RWPE1 (cell line): Measurements from ENCODE around the gene SCML1.

Experiments used
- CTCF ChIA-PET: fragments of 350-600 bp; sonication (Branson Sonifier 250); formaldehyde crosslinking; extraction: SDS; loops from one replicate; lab custom pipeline; 2021; lab: Yijun Ruan, JAX
- POLR2A ChIA-PET: fragments of 400-600 bp; formaldehyde crosslinking; extraction: SDS; loops from one replicate; lab custom pipeline; 2020; ENCODE audit warnings: antibody characterized with exemption; ENCODE audit not compliant: low non-redundant PET; lab: Yijun Ruan, JAX
- DNase-seq: peaks from one replicate; pipeline ENCODE4 v3.0.0; 2012; ENCODE audit warnings: low spot score
- H3K27ac ChIP-seq: fragments of 450-650 bp; 2 replicates; pipeline ENCODE4 v1.5.1; 2017
- CTCF ChIP-seq: fragments of 450-650 bp; conservative IDR thresholded peaks from 2 replicates; pipeline ENCODE4 v1.5.1; 2017; ENCODE audit warnings: low read depth, mild to moderate bottlenecking

Gene SCML1

GRCh38 chrX:17718649-17719165 is 18.6 kb upstream of the SCML1 start:
- H3K27ac ChIP-seq = no peak overlapping the region

GRCh38 chrX:17719711-17720110 is 17.6 kb upstream of the SCML1 start:
- H3K27ac ChIP-seq = no peak overlapping the region
- no peak for TF ChIP-seq CTCF
- no peak for DNase-seq
- CTCF ChIA-PET = interaction anchor here (0.8 kb wide), 1 partner anchor 12 kb away, joined by 5 read pairs; no protein-coding TSS in a partner anchor
- POLR2A ChIA-PET = no interaction called here

More at GRCh38 chrX:17718649-17719165, 18.6 kb upstream of the SCML1 start:
- no peak for DNase-seq
- ChIA-PET POLR2A (no interaction called here), CTCF (no interaction called here)
- no peak for TF ChIP-seq CTCF

- CTCF ChIA-PET = no interaction called here
- POLR2A ChIA-PET = no interaction called here
- no peak for TF ChIP-seq CTCF
- no peak overlapping the region for H3K27ac ChIP-seq
- DNase-seq = no peak
Observed at GRCh38 chrX:17721715-17722114, 15.6 kb upstream of the SCML1 start.

GRCh38 chrX:17725181-17725580 is 12.1 kb upstream of the SCML1 start:
- ChIA-PET POLR2A (no interaction called here), CTCF (no interaction called here)
- no peak overlapping the region for H3K27ac ChIP-seq
- DNase-seq = no peak
- TF ChIP-seq CTCF = no peak

- TF ChIP-seq CTCF = no peak
- no peak overlapping the region for H3K27ac ChIP-seq
- no peak for DNase-seq
- ChIA-PET CTCF (interaction anchor here (0.5 kb wide), 1 partner anchor 12 kb away, joined by 5 read pairs; no protein-coding TSS in a partner anchor), POLR2A (no interaction called here)
Observed at GRCh38 chrX:17732138-17732783, 5.0 kb upstream of the SCML1 start.

- TF ChIP-seq CTCF = no peak
- no peak for DNase-seq
- ChIA-PET CTCF (no interaction called here), POLR2A (no interaction called here)
- H3K27ac ChIP-seq = no peak overlapping the region
Observed at GRCh38 chrX:17735406-17735805, 1.9 kb upstream of the SCML1 start.
